HFFc6 (cell line): ENCODE data around the gene MAGEC3. TPM values are rescaled to one million over a fixed set of nuclear protein-coding genes. Genes with fewer than 3 reads are reported as not detected.

Source experiments
- DNase-seq: peaks from one replicate; pipeline ENCODE4 v3.0.0-alpha.2; 2018
- H3K27ac Mint-ChIP-seq: 2 replicates; pipeline ENCODE4 v1.8.0; 2020; ENCODE audit warnings: mild to moderate bottlenecking, mixed read lengths
- H3K27me3 Mint-ChIP-seq: 2 replicates; pipeline ENCODE4 v1.8.0; 2021; ENCODE audit warnings: mild to moderate bottlenecking, moderate library complexity, mixed read lengths; ENCODE audit not compliant: insufficient read depth
- H3K36me3 Mint-ChIP-seq: 2 replicates; pipeline ENCODE4 v1.8.0; 2021; ENCODE audit warnings: low read depth, mixed read lengths
- H3K4me1 Mint-ChIP-seq: 2 replicates; pipeline ENCODE4 v1.8.0; 2020; ENCODE audit warnings: low read depth, mixed read lengths
- H3K4me3 Mint-ChIP-seq: 2 replicates; pipeline ENCODE4 v1.8.0; 2020; ENCODE audit warnings: mild to moderate bottlenecking, moderate library complexity, mixed read lengths
- H3K9me3 Mint-ChIP-seq: 2 replicates; pipeline ENCODE4 v1.8.0; 2020; ENCODE audit warnings: mild to moderate bottlenecking, mixed read lengths
- CTCF ChIP-seq: fragments of 200-600 bp; sonication (generic); IDR thresholded peaks from 2 replicates; pipeline ENCODE4 v1.5.0; 2021; ENCODE audit warnings: antibody characterized with exemption, mild to moderate bottlenecking
- total RNA-seq, 6 experiments: library from RNA; stranded (reverse); fragmentation: NEBNext Ultra II Directional; extraction: Animal tissue kit (Norgen Biotek cat#: 25700); gene quantifications; 2 replicates in 1 of 6; 3 replicates in 5 of 6; pipeline ENCODE4 v1.2.3, GENCODE V29; 2021

The MAGEC3 gene
- total RNA-seq, 6 experiments from 2014 or later: 0.24 TPM; not detected in 5

- no peak overlapping the region for H3K4me3 Mint-ChIP-seq
- no peaks in the 10 kb centered on the region for H3K36me3 Mint-ChIP-seq
- no peaks in the 10 kb centered on the region for H3K9me3 Mint-ChIP-seq
- no peak overlapping the region for H3K27ac Mint-ChIP-seq
- DNase-seq: no peak
- no peaks in the 10 kb centered on the region for H3K4me1 Mint-ChIP-seq
- H3K27me3 Mint-ChIP-seq: no peaks in the 10 kb centered on the region
- no peak for TF ChIP-seq CTCF
Observed at GRCh38 chrX:141945426-141945825, 107.3 kb downstream of the MAGEC3 start.

DNA sequence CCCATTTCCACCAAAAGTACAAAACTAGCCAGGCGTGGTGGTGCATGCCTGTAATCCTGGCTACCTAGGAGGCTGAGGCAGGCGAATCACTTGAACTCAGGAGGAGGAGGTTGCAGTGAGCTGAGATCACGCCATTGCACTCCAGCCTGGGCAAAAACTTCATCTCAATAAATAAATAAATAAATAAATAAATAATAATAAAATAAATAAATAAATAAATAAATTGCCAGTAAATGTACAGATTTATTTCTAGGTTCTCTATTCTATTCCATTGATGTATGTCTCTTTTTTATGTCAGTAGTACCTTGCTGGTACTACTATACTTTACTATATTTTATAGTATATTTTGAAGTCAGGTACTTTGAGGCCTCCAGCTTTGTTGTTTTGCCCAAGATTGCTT is 109.2 kb downstream of the MAGEC3 start:
- no peak overlapping the region for H3K4me3 Mint-ChIP-seq
- H3K27me3 Mint-ChIP-seq: no peaks in the 10 kb centered on the region
- no peak overlapping the region for H3K27ac Mint-ChIP-seq

More for the DNA sequence above, 109.2 kb downstream of the MAGEC3 start:
- DNase-seq: no peak
- H3K4me1 Mint-ChIP-seq: no peaks in the 10 kb centered on the region
- no peak for TF ChIP-seq CTCF
- H3K9me3 Mint-ChIP-seq: peaks cover 4% of the 10 kb centered on the region; the same call in 1 of the 2 replicates
- H3K36me3 Mint-ChIP-seq: no peaks in the 10 kb centered on the region

Other genes with a start within 250 kb of the MAGEC3 start
- 100 to 1,000 TPM in 4 of 6 experiments, under 1 TPM in 2; 0.64 to 212 (median 142) TPM for gene SPANXA2, start 248.6 kb upstream of the MAGEC3 start, total RNA-seq
- 1 to 10 TPM in 4 of 6 experiments, not detected in 2; 2.4 to 3.1 (median 2.8) TPM for gene SPANXD, start 139.6 kb upstream of the MAGEC3 start, total RNA-seq
- gene MAGEC1, start 65.6 kb downstream of the MAGEC3 start, total RNA-seq: under 1 TPM in 3 of 6 experiments, not detected in 3; 0.05 to 0.10 (median 0.07) TPM